LNCAP (cell line): ENCODE data around the gene MOV10L1.

Experiments used
- TF ChIP-seq, protein P1 (sequence below): fragments of 450-650 bp; IDR thresholded peaks from 2 replicates; pipeline ENCODE4 v1.5.1; 2017; ENCODE audit warnings: mild to moderate bottlenecking

Gene MOV10L1

DNA sequence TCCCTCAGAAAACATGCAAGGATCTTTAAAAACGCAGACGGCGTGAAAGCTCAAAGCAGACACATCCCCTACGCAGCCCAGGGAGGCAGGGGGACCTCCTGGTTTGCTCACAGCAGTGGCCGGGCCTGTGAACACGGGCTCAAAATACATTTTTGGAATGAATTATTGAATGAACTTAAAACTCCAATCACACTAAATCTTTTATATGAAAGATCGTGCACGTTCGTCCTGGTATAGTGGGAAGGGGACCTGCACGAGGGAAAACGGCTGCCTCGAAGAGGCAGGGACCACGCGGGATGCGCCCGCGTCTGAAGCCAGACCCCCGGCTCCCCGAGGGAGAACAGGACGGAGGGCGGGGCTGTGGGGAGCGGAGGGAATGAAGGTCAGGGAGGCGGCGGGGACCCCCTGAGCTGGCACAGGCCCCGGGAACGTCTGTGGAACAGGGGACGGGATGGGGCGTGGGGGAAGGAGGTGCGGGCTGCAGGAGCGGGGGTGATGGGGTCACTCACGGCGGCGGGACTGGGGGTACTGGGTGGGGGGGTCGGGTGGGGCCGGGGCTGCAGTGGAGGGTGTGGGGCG, 79.5 kb downstream of the MOV10L1 start:
- TF ChIP-seq, protein P1, sequence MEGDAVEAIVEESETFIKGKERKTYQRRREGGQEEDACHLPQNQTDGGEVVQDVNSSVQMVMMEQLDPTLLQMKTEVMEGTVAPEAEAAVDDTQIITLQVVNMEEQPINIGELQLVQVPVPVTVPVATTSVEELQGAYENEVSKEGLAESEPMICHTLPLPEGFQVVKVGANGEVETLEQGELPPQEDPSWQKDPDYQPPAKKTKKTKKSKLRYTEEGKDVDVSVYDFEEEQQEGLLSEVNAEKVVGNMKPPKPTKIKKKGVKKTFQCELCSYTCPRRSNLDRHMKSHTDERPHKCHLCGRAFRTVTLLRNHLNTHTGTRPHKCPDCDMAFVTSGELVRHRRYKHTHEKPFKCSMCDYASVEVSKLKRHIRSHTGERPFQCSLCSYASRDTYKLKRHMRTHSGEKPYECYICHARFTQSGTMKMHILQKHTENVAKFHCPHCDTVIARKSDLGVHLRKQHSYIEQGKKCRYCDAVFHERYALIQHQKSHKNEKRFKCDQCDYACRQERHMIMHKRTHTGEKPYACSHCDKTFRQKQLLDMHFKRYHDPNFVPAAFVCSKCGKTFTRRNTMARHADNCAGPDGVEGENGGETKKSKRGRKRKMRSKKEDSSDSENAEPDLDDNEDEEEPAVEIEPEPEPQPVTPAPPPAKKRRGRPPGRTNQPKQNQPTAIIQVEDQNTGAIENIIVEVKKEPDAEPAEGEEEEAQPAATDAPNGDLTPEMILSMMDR: no peak

DNA sequence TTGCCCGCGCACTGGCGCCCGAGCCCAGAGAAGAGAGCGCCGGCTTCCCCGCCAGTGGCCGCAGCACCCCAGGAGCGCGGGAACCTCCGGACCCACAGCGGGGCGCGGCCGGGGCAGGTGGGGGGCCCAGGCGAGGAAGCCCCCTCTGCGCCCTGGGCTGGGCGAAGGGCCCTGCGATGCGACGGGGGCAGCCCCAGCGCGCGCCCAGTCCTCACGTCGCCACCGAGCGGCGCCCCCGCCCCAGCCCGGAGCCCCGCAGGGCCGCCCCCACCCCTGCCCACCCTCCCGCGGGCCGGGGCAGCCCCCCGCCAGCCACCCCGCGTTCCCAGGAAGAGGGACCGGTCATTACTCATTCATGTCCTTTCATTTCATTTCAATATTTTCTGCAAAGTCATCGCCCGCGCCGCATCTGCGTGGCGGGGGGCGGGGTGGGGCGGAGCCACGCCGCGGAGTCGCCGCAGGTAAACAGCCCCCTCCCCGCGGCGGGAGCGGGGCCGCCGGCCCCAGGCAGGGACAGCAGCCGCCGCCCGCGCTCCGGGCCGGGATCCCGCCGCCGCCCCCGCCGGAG, 80.1 kb downstream of the MOV10L1 start:
- TF ChIP-seq, protein P1: 0 out of 2 replicates have a peak, but pooled peaks have one; percentile 25

DNA sequence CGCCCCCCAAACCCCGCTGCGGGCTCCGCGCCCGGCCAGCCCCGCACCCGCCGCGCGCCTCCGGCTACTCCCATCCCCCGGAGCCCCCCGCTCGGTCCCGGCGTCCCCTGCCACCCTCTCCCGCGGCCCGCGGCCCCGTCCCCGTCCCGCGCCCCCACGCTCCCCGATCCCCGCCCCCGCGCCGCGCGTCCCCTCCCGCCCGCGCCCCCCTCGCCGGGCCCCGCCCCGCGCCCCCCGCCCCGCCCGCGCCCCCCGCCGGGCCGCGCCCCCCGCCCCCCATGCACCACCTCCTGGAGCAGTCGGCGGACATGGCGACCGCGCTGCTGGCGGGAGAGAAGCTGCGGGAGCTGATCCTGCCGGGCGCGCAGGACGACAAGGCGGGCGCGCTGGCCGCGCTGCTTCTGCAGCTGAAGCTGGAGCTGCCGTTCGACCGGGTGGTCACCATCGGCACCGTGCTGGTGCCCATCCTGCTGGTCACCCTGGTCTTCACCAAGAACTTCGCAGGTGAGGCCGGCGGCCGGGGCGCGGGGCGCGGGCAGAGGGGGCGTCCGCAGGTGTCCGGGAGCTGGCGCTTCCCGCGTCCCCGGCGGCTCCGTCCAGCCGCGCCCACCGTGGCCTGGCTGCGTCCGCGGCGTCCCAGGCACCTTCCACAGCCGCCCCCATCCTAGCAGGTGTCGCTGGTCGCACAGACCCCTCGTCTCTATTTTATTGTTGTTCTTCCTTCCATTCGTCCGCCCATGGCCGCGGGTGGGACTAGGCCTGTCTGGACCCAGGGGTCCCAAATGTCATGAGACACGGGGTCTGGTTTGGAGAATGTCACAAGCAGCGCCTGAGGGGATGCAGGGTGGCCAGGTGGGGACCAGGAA, 80.9 kb downstream of the MOV10L1 start, which contains the start of gene PANX2:
TSS of gene PANX2 (plus strand) at position 279 of the 866 bp plus-strand sequence. CDS start at position 279, 0 bp downstream.
- TF ChIP-seq, protein P1: no peak

DNA sequence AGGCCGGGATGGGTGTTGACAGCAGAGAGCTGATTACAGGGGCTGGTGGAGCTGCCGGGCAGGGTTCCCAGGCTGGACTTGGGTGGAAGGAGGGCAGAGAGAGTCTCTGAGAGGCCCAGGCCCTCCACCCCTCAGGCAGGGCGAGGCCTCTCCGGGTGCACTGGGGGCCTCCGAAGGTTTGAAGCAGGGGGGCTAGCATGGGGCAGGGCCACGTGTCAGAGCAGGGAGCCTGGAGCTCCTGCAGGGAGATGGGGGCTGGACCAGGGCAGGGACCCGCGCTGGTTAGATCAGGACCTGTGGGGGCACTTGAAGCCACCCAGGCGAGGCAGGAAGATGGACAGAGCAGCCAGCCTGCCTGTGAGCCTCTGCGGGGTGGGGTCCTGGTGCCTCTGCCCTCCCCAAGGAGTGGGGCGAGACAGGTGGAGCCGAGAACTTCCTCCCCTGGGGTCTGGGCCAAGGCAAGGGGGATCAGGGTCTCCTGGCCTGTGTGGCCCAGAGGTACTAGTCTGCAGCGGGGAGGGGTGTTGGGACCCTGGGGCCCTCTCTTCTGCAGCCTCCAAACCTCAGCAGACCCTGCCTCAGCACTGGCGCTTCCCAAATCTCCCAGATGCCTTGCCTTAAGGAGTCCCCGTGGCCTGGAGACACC, 81.6 kb downstream of the MOV10L1 start:
- TF ChIP-seq, protein P1: no peak

DNA sequence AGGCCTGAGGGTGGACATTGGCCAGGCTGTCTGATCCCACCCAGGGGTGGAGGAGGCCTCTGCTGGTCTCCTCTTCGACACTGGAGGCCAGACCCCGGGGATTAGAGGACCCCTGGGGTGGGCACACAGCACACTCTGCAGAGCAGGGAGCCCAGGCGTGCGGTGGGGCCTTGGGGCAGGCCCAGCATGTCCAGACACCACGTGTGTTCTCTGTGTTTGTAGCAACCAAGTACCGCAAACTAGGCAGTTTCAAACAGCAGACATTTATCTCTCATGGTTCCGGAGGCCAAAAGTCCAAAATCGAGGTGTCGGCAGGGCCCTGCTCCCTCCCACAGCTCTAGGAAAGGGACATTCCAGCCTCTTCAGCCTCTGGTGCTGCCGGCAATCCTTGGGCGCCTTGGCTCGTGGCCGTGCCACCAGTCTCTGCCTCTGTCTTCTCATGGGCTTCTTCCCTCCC, 82.2 kb downstream of the MOV10L1 start:
- TF ChIP-seq, protein P1: no peak

DNA sequence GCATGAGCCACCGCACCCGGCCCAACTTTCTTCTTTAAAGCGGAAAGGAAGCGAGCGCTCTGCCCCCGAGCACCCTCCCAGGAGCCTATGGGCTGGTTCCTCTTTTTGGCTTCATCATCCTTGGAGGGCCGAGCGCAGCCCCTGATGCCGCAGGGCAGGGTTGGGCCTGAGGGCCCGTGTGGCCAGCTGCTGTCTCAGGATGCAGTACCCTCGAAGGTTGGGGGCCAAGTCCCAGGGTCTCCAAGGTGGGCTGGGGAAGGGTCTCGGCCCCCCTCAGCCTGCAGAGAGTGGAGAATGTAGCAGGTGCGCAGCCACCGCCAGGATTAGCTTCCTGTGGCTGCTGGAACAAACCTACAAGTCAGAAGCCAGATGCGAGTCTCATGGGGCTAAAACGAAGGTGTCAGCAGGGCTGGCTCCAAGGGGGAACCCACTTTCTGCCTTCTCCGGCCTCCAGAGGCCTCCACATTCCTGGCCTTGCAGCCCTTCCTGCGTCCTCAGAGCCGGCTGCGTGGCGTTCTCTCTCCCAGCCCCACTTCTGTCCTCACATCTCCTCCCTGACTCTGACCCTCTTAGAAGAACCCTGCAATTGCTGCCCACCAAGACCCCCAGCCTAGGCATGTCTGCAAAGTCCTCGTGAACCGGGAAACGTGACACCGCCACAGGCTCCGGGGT, 83.6 kb downstream of the MOV10L1 start:
- TF ChIP-seq, protein P1: no peak

DNA sequence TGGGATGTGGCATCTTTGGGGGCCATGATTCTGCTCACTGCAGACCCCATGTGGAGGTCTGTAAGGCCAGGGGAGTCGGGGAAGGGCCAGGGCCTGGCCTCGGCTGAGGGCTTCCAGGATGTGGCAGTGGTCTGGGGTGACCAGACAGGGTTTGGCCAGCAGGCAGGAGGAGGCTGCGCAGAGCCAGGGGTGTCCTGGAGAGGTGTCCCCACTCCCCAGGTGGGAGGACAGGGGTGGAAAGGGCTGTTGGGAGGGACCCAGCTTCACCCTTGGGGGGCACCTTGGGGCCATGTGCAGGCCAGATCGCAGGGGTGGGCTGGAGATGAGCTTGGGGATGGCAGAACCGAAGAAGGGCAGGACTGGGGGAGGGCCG, 84.2 kb downstream of the MOV10L1 start:
- TF ChIP-seq, protein P1: no peak
